GM12878 (cell line): ENCODE data around the gene AP1M1.

Experiments
- YY1 ChIP-seq: IDR thresholded peaks from 2 replicates; pipeline ENCODE4 v1.6.1; 2011; ENCODE audit warnings: low read depth, mild to moderate bottlenecking, low read length
- ZNF274 ChIP-seq: IDR thresholded peaks from one replicate; pipeline ENCODE4 v1.8.0; 2011; ENCODE audit not compliant: insufficient read length, insufficient read depth
- TF ChIP-seq, protein P1 (sequence below), 3 experiments: IDR thresholded peaks in 2 of 3; conservative IDR thresholded peaks in 1 of 3; 2 replicates each; pipeline ENCODE4 v1.5.1; 2011; ENCODE audit warnings: low read depth in 3 of 3, low read length in 3 of 3, mild to moderate bottlenecking in 3 of 3, control low read depth in 2 of 3, moderate library complexity in 2 of 3, inconsistent platforms in 1 of 3, mixed read lengths in 1 of 3; ENCODE audit not compliant: control insufficient read depth in 2 of 3, insufficient read depth in 1 of 3; ENCODE audit errors: extremely low read depth in 1 of 3

DNA sequence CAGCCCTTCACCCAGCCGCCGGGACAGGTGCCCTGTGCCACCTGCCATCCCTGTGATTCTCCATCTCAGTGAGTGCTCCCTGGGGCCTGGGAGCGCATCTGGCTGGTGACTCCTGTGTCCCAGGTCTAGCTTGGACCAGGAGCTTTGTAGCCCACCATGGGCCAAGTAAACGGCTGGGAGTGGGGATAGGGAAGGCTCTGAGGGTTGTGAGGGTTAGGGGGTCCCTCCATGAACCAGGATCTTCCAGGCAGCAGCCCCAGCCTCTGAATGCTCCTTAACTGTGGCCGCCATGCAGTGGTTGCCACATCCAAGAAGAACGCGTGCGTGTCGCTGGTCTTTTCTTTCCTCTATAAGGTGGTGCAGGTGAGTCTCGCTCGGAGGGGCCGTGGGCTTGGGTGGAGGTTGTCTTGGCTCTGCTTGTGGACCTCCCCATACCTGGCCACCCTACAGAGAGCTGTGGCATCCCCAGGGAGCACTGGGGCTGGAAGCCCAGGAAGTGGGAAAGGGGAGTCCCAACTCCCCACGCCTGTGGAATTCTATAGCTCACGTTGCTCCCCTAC lies 8.4 kb downstream of the AP1M1 start:
- TF ChIP-seq ZNF274 (no peak), YY1 (no peak)
- TF ChIP-seq, protein P1, sequence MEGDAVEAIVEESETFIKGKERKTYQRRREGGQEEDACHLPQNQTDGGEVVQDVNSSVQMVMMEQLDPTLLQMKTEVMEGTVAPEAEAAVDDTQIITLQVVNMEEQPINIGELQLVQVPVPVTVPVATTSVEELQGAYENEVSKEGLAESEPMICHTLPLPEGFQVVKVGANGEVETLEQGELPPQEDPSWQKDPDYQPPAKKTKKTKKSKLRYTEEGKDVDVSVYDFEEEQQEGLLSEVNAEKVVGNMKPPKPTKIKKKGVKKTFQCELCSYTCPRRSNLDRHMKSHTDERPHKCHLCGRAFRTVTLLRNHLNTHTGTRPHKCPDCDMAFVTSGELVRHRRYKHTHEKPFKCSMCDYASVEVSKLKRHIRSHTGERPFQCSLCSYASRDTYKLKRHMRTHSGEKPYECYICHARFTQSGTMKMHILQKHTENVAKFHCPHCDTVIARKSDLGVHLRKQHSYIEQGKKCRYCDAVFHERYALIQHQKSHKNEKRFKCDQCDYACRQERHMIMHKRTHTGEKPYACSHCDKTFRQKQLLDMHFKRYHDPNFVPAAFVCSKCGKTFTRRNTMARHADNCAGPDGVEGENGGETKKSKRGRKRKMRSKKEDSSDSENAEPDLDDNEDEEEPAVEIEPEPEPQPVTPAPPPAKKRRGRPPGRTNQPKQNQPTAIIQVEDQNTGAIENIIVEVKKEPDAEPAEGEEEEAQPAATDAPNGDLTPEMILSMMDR (IDR thresholded peaks at IDR 0.05 in 2 of 3, conservative IDR thresholded peaks at IDR 0.05 in 1 of 3; ENCODE audit: control insufficient read depth in 2 of 3, extremely low read depth in 1 of 3, insufficient read depth in 1 of 3, low read depth in 3 of 3, low read length in 3 of 3): no peak
